Epithelial cell of prostate (primary cell): ENCODE data around the gene PATJ.
"Not testable (repeated sequence)": the region's sequence is repeated elsewhere in the genome, so short reads cannot be mapped to it uniquely, and the experiment has no call there.

Experiments
- DNase-seq: peaks from one replicate; pipeline ENCODE4 v3.0.0-alpha.2; 2011; ENCODE audit warnings: low read depth, low spot score
- H3K27ac ChIP-seq: fragments of 450-650 bp; 2 replicates; pipeline ENCODE4 v1.5.1; 2017; ENCODE audit warnings: mild to moderate bottlenecking

The PATJ gene

DNA sequence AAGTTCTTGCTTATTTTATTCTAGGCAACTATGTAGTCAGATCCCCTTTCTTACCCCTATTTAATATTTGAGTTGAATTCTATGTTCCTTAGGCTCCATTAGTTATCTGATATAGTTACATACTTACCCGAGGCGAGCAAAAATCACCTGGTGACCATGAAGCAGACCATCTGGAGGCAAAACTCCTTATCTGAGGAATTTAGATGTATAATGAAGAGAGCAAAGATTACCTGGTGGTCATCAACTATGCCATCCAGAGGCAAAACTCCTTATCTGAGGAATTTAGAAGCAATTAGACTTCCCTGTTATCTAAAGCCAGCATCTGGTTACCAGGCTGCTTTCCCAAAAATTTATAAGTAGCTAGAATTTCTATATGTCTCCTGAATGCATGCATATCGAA is 129.9 kb downstream of the PATJ start:
- no peak for DNase-seq

DNA sequence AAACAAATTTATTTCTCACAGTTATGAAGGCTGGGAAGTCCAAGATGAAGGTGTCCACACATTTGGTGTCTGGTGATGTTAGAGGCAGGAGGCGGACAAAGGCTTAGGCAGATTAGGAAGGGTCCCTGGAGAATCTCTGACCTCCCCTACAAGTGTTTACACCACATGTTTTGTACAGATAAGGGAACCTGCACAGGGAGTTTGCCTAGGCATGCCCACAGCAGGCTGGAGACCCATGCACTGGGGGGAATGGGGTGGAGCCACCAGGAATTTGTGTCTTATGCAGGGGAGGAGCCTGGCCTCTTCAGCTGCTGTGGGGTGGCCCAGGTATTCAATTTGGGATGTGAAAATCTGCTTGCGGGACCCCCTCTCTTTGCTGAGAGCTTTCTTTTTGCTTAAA is 131.3 kb downstream of the PATJ start:
- DNase-seq, result no peak
- peak overlapping the region; percentile 4 for H3K27ac ChIP-seq

More for the DNA sequence above, 129.9 kb downstream of the PATJ start:
- H3K27ac ChIP-seq, result no peak overlapping the region

DNA sequence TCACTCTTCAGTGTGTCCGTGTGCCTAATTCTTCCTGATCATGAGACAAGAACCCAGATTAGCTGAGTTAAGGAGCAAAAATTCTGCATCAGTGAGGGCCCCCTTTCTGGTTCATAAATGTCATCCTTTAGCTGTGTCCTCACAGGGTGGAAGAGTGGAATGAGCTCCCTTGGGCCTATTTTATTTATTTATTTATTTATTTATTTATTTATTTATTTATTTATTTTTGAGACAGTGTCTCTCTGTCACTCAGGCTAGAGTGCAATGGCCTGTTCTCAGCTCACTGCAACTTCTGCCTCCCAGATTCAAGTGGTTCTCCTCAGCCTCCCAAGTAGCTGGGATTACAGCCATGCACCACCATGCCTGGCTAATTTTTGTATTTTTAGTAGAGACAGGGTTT is 131.7 kb downstream of the PATJ start:
- peak overlapping the region; percentile 4 for H3K27ac ChIP-seq
- no peak for DNase-seq

DNA sequence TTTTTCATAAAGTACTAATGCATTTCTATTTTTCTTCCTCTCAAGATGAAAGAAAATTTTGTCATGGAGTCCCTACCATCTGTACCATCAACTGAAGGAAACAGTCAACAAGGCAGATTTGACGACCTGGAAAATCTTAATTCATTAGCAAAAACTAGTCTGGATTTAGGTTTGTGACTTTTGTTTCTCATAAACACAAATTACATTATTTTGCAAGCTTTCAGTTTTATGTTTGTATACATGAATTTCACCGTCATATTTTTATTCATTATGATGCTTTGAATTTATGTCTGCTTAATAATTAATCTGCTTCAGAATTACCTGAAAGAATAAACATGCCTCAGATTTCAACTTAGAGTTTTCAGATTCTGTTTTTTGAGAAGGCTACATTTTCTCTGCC is 132.9 kb downstream of the PATJ start:
- no peak for DNase-seq
- no peak overlapping the region for H3K27ac ChIP-seq

DNA sequence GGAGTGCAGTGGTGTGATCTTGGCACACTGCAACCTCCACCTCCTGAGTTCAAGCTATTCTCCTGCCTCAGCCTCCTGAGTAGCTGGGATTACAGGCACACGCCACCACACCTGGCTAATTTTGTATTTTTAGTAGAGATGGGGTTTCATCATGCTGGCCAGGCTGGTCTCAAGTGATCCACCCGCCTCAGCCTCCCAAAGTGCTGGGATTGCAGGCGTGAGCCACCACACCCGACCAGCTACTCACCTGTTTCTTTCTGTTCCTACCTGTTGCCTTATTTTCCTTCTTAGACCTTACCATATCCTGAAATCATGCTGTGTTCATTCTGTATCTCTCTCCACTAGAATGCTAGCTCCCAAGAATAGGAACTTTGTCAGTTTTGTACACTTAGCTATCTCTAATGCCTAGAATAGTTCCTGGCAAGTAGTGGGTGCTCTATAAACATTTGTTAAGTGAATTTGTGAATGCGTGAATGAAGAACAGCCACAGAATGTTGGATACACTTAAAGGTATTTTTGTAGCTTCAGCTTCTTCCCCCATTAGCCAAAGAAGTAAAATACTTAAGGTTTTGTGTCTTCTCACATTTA is 137.7 kb downstream of the PATJ start:
- DNase-seq, H3K27ac ChIP-seq: not testable (repeated sequence)

DNA sequence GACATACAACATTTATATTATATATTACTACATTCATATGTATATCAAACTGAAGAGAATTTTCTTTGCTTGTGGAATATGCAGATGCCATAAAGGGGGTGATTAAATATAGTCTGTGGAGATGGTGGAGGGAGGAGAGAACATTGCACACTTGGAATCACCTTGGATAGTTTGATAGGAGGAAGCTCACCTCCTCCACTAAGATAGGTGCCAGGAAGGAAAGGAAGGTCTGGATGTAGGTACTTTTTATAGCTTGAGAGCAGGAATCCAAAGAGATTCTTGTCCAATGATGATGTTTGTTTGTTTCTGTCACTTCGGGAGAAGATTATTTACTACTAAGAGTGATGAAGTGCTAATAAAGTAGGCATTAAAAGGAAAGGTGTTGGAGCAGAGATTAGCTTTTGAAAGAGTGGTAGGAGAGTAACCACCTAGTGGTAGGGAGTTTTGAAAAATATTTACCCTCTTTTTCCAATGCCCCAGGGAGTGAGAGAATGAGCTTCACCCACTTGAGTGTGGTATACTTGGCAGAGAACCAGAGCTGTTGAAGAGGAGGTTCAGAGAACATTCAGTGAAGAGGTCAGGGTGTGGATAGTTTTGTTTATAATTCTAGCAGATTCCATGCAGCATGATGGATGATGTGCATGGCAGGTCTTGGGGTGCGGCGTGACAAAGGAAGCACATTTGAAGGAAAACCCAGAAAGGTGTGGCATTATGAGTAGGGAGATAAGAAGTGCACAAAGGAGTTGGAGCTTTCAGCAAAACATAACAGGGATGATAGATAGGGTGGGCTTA is 145.0 kb downstream of the PATJ start:
- H3K27ac ChIP-seq, result no peak overlapping the region
- DNase-seq, result no peak

DNA sequence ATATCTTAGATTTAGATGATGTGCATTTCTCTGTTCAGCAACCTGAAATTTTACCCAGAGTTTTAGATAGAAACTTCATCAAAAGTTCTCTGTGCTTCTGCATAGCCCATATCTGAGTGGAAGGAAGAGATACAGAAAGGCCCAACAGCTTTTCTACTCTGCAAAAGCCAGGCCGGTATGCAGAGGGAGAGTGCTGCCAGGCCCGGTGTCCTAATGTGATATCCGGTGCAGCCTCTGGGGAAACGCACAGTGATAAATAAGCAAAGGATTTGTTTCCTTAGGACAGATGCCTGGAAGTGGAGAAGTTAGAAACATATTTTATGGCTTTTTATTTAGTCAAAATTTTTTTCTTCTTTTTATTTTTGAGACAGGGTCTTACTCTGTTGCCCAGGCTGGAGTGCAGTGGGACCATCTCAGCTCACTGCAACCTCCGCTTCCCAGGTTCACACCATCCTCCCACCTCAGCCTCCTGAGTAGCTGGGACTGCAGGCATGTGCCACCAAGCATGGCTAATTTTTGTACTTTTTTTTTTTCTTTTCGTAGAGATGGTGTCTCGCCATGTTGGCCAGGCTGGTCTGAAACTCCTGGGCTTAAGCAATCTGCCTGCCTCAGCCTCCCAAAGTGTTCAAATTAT is 145.8 kb downstream of the PATJ start:
- no peak for DNase-seq
- no peak overlapping the region for H3K27ac ChIP-seq

DNA sequence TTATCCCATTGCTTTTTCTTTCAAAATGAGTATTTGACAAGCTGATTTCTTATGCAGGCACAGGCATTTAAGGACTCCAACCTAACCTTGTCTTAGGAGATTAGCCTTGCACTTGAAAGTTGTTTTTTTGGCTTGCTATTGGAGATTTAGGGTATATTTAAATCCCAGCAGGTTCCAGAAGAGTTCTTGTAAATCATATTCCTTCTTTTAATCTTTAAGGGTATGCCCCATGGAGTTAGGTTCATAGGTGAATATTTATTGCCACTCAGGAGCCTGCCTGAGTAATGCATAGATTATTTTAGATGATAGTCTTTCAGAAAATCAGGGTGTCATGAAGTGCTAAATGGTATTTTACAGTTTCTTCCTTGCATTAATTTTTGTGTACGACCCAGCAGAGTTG is 146.5 kb downstream of the PATJ start:
- no peak overlapping the region for H3K27ac ChIP-seq
- no peak for DNase-seq

DNA sequence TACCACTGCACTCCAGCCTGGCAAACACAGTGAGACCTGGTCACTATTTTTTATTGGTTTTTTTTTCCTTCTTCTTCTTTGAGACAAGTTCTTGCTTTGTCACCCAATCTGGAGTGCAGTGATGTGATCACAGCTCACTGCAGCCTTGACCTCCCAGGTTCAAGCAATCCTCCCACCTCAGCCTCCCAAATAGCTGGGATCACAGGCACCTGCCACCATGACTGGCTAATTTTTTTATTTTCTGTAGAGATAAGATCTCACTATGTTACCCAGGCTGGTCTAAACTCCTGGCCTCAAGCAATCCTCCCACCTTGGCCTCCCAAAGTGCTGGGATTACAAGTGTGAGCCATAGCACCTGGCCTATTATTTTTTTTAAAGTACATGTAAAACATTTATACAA is 148.2 kb downstream of the PATJ start:
- H3K27ac ChIP-seq, DNase-seq: not testable (repeated sequence)

DNA sequence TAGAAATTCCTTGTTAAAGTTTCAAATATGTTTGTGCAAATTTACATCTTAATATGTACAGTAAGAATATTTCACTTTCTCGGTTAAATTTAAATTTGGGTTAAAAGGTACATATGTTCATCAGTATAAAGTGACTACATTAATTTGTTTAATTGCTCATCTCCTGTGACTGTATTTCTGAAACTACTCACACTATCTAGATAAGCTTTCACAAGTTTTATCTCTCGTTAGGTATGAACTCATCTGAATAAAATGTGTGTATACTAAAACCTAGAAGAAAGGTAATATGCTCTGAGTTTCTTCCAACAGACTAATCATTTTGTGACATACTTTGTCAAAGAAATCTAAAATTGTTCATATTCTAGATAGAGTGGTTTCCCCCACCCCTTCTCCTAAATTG is 150.7 kb downstream of the PATJ start:
- H3K27ac ChIP-seq, result peak overlapping the region; percentile 4
- peak; percentile 10 for DNase-seq

DNA sequence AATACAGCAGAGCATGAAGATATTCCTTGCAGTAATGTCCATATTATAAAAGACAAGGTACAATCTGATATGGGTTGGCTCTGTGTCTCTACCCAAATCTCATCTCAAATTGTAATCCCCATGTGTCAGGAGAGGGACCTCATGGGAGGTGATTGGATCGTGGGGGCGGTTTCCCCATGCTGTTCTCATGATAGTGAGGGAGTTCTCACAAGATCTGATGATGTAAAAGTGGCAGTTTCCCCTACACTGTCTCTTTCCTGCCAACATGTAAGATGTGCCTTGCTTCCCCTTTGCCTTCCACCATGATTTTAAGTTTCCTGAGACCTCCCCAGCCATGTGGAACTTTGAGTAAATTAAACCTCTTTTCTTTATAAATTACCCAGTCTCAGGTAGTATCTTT is 152.0 kb downstream of the PATJ start:
- not testable (repeated sequence) for DNase-seq, H3K27ac ChIP-seq

DNA sequence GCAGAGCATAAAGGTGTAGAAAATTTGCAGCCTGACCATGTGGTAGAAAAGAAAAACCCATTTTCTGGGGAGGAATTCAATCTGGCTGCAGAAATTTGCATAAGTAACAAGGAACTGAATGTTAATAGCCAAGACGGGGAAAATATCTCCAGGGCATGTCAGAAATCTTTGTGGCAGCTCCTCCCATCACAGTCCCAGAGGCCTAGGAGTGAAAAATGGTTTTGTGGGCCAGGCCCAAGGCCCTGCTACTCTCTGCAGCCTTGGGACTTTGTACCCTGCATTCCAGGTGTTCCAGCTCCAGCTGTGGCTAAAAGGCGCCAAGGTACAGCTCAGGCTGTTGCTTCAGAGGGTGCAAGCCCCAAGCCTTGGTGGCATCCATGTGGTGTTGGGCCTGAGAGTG is 152.9 kb downstream of the PATJ start:
- no peak overlapping the region for H3K27ac ChIP-seq
- DNase-seq, result no peak

DNA sequence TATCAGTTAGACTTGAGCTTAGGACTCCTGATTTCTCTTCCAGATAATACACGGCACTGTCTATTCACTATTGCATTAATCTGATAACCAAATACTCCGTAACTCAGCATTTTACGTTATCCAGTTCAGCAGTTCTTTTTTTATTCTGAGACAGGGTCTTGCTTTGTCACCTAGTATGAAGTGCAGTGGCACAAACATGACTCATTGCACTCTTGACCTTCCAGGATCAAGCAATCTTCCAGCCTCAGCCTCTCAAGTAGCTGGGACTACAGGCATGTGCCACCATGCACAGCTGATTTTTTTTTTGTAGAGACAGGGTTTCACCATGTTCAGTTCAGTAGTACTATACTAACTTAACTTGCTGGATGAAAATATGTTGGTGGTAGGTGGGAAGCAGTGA is 156.4 kb downstream of the PATJ start:
- DNase-seq, result no peak
- no peak overlapping the region for H3K27ac ChIP-seq

DNA sequence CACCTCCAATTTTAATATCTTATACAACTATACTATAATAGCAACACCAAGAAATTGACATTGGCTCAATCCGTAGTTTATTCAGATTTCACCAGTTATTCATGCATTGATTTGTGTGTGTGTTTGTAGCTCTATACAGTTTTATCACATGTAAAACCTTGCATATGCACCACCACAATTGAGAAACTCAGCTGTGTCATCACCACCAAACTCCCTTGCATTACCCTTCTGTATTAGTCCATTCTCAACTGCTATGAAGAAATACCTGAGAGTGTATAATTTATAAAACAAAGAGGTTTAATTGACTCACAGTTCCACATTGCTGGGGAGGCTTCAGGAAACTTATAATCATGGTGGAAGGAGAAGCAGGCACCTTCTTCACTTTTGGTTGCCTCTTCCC is 162.1 kb downstream of the PATJ start:
- DNase-seq, result no peak
- no peak overlapping the region for H3K27ac ChIP-seq

DNA sequence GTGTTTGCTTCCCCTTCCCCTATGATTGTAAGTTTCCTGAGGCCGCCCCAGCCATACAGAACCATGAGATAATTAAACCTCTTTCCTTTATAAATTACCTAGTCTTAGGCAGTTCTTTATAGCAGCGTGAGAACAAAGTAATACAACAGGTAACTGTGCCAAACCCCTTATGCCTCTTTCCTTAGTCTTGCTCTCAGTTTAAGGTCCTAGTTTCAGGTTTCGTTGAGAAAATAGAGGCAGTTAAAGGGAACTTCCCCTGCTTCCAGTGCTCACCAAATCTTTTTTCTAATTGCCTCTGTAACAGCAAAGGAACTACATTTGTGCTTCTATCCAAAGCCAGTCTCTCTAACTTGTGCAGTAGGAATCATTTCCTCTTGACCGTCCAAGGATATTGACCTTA is 164.8 kb downstream of the PATJ start:
- no peak overlapping the region for H3K27ac ChIP-seq
- DNase-seq, result no peak

DNA sequence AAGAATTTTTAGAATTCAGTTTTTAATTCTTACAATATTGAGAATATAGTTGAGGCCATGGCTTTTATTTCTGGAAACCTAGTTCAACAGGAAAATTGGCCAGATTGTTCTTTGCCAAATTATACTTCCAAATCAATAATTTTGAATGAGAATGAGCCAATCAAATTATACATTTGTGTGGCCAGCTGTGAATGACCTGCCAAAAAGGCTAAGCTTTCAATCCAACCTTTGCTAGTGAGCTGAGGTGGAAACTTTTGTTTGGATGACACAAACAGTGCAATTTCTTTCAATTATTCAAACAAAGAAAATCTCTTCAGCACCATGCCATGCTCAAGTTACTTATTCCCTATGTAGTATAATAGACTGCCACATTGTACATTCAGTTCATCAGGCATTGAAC is 167.8 kb downstream of the PATJ start:
- DNase-seq, result no peak
- H3K27ac ChIP-seq, result no peak overlapping the region

DNA sequence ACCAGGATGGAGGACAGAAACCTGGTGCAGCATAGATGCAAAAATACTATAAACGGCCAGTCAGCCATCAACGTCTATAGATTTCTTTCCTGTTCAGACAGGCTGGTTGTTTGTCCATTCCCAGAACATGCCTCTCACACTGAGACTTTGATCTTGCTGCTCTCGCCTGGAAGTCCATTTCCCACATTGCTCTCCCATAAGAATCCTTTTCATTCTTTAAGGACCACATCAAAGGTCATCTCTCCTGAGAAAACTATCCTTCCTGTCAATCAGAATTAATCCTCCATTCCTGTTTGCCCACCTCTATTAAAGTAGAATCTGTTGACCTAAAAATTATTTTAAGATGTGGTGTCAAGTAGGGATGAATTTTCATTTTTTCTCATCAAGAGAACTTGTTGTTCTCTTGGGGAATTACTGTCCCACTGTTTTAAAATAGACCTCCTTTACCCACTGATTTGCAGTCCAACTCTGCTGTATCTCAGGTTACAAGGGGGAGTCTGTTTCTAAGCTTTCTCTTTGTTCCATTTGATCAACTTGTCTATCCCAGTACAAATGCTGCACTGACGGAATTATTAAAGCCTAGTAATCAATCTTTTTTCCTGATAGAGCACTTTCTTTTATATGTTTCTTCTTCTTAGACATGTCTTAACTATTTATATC is 172.7 kb downstream of the PATJ start:
- DNase-seq, result no peak
- no peak overlapping the region for H3K27ac ChIP-seq

DNA sequence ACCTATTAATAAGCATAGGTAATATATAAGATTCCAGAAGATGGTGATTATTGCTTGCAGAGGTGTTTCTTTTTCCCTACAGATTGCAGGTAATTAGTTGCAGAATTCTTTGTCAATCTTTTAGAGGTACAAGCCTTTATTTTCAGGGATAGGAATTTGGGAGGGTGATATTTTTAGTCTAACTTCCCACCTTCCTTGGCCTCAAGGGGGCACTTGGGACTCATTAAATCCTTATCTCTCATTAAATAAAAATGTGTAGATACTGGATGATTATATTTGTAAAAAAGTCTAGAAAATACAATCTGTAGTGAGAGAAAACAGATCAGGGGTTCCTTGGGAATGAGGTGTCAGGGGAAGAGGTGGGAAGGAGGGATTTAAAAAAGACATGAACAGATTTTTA is 179.2 kb downstream of the PATJ start:
- DNase-seq, result no peak
- H3K27ac ChIP-seq, result no peak overlapping the region

DNA sequence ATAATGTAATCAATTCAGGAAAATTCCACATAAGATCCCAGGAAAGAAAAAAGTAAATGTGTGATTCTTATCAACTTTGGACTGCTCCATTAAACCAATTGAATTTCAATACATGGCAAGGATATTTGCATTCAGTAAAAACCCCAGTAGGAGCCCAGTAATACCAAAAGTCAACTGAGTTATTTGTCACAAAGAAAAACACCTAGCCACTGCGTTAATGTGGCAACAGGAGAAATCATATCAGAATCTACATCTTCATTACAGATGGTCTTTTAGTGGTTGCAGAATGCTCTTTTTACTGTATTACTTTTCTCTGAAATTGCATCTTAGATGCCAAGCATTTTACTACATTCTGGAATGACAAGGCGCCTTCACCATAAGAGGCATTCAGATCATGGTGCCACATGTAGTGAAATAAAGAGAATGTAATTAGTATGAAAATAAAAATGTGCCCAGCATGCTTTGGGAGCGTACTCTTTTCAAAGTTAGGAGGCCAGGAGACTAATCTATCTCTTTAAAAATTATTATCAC is 180.7 kb downstream of the PATJ start:
- H3K27ac ChIP-seq, result no peak overlapping the region
- no peak for DNase-seq

DNA sequence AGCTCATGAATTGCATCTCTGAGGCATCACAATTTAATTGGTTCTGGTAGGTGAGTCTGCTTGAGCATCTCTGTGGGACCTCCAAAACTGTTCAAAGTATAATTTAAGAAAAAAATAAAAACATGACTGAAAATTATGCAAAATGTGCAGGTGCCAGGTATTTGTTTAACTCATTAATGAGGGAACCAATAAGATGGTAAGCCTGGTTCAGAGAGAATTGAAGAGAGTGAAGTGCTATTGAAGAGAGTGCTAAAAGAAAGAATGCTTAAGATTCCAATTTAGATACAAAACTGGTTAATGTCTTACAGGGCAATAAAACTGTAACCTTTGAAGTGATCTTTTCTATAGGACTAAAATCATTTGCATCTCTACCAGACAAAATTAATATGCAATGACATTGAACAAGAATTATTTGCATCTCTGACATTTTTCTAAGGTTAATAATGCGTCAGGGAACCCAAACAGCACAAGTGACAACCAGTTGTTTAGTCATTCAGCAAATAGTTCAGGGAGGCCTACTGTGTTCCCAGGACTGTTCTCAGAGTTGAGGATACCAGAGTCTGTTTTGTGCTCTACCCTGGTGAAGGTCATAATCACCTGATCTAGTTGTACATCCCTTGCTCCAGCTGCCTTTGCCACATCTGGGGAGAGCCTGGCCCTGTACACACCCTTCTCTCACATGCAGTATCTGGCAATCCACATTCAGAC is 183.5 kb downstream of the PATJ start:
- no peak for DNase-seq
- peak overlapping the region; percentile 3 for H3K27ac ChIP-seq
